Neural progenitor cell (in vitro differentiated cells): Measurements from ENCODE around the gene PRKCA.

Experiments
- CTCF ChIP-seq: fragments of 200-600 bp; sonication (generic); IDR thresholded peaks from 2 replicates; pipeline ENCODE4 v1.5.1; 2017; ENCODE audit warnings: antibody characterized with exemption, mild to moderate bottlenecking
- EZH2phosphoT487 ChIP-seq: fragments of 200-600 bp; sonication (generic); IDR thresholded peaks from 2 replicates; pipeline ENCODE4 v1.6.1; 2017; ENCODE audit warnings: antibody characterized with exemption

GRCh38 chr17:66299711-66300110 lies 2.7 kb upstream of the PRKCA start:
- no peak for TF ChIP-seq CTCF
- TF ChIP-seq EZH2phosphoT487: no peak
